Tibial nerve (tissue), 4 donors: Measurements from ENCODE around the gene SFMBT2. TPM values are rescaled to one million over a fixed set of nuclear protein-coding genes. Genes with fewer than 3 reads are reported as not detected.

Experiments used
- DNase-seq, 2 donors: peaks; one replicate each; pipeline ENCODE4 v3.0.0-alpha.2; 2019; ENCODE audit warnings: low spot score in 2 of 2
- H3K27ac ChIP-seq, 4 donors: fragments of 200-600 bp; sonication (generic) in 3 of 4; one replicate each; pipeline ENCODE4 v1.5.1; 2017 to 2019; ENCODE audit warnings: mild to moderate bottlenecking in 1 of 4
- H3K27me3 ChIP-seq, 2 donors: fragments of 200-600 bp; sonication (generic) in 1 of 2; one replicate each; pipeline versions ENCODE4 v1.5.1 to v1.6.0; 2017 to 2019
- H3K36me3 ChIP-seq, 3 donors: fragments of 200-600 bp; sonication (generic); one replicate each; pipeline ENCODE4 v1.5.1; 2018 to 2019
- H3K4me1 ChIP-seq, 4 donors: fragments of 200-600 bp; sonication (generic) in 3 of 4; one replicate each; pipeline ENCODE4 v1.5.1; 2017 to 2019
- H3K4me3 ChIP-seq, 4 donors: fragments of 200-600 bp; sonication (generic) in 3 of 4; one replicate each; pipeline ENCODE4 v1.5.1; 2017 to 2019; ENCODE audit warnings: mild to moderate bottlenecking in 1 of 4, moderate library complexity in 1 of 4
- H3K9me3 ChIP-seq, 4 donors: fragments of 200-600 bp; sonication (generic) in 3 of 4; one replicate each; pipeline ENCODE4 v1.5.1; 2017 to 2019
- EP300 ChIP-seq, 2 donors: sonication (generic); formaldehyde crosslinking; IDR thresholded peaks; one replicate each; pipeline ENCODE4 v1.6.1; 2017; ENCODE audit warnings: antibody characterized with exemption in 2 of 2, mild to moderate bottlenecking in 1 of 2
- POLR2A ChIP-seq, 2 donors: fragments of 450-650 bp; IDR thresholded peaks; one replicate each; pipeline ENCODE4 v1.6.1; 2017; ENCODE audit warnings: antibody characterized with exemption in 2 of 2, mild to moderate bottlenecking in 2 of 2, moderate library complexity in 2 of 2
- WGBS, 2 donors: methylation state at CpG; one replicate each; pipeline ENCODE4 v1.1.5; 2018; 5-methylcytosine and 5-hydroxymethylcytosine counted together
- total RNA-seq, 4 donors: library from RNA; depleted of rRNA; stranded (reverse); fragments of >200 nt; gene quantifications; one replicate each; pipeline ENCODE4 v1.1.0, GENCODE V29; 2016
- TF ChIP-seq, protein P1 (sequence below), 5 experiments: fragments of 200-600 bp in 3 of 5; fragments of 450-650 bp in 2 of 5; sonication (generic) in 3 of 5; IDR thresholded peaks; one replicate each; pipeline ENCODE4 v1.5.1; 2016 to 2019; ENCODE audit warnings: antibody characterized with exemption in 5 of 5, mild to moderate bottlenecking in 3 of 5, moderate library complexity in 2 of 5

The SFMBT2 gene
- total RNA-seq, 4 donors from 2014 or later: 10.2 to 24.0 (median 15.4) TPM

GRCh38 chr10:7202793-7203355, 208.0 kb downstream of the SFMBT2 start:
- DNase-seq: no peak
- Histone ChIP-seq H3K4me1 (peaks cover 0 to 7% (median 0%) of the 10 kb centered on the region in 4 donors), H3K36me3 (peaks cover 0 to 55% (median under 1%) of the 10 kb centered on the region in 3 donors), H3K27ac (no peak overlapping the region), H3K27me3 (no peaks in the 10 kb centered on the region), H3K4me3 (no peak overlapping the region), H3K9me3 (no peaks in the 10 kb centered on the region)
- TF ChIP-seq POLR2A (IDR thresholded peaks at IDR 0.05): no peak
- TF ChIP-seq, protein P1, sequence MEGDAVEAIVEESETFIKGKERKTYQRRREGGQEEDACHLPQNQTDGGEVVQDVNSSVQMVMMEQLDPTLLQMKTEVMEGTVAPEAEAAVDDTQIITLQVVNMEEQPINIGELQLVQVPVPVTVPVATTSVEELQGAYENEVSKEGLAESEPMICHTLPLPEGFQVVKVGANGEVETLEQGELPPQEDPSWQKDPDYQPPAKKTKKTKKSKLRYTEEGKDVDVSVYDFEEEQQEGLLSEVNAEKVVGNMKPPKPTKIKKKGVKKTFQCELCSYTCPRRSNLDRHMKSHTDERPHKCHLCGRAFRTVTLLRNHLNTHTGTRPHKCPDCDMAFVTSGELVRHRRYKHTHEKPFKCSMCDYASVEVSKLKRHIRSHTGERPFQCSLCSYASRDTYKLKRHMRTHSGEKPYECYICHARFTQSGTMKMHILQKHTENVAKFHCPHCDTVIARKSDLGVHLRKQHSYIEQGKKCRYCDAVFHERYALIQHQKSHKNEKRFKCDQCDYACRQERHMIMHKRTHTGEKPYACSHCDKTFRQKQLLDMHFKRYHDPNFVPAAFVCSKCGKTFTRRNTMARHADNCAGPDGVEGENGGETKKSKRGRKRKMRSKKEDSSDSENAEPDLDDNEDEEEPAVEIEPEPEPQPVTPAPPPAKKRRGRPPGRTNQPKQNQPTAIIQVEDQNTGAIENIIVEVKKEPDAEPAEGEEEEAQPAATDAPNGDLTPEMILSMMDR (IDR thresholded peaks at IDR 0.05): no peak
- no peak for TF ChIP-seq EP300 (IDR thresholded peaks at IDR 0.05)
- WGBS, 2 donors: 71 to 77% methylated on average over 4 of the region's 4 CpGs

DNA sequence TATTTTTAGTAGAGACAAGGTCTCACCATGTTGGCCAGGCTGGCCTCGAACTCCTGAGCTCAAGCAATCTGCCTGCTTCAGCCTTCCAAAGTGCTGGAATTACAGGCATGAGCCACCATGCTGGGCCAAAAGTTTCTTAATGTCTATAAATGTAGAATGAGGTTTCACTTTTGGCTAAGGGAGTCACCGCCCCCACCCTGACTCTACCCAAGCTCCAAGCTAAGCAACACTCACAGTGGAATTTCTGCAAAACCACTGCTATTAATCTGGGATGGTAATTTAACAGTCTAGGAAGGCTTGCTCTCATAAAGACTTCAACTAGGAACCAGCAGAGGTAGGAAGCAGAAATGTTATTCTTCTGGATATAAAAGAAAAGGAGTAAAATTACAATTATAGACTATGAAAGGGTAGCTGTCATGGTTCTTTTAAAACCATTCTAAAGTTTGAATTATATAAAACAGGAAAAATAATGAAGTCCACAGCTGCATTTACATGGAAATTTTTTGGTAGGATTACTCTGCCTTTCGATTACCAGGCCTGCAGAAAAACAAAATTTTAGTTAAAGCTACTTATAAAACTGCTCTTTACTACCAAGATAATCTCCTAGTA, 211.6 kb downstream of the SFMBT2 start:
- no peaks in the 10 kb centered on the region for H3K4me1 ChIP-seq
- no peak overlapping the region for H3K27ac ChIP-seq
- no peak for DNase-seq
- H3K27me3 ChIP-seq: no peaks in the 10 kb centered on the region
- H3K9me3 ChIP-seq: peaks cover 0 to 9% (median 0%) of the 10 kb centered on the region in 4 donors
- peaks cover 0 to 85% (median 8%) of the 10 kb centered on the region in 3 donors for H3K36me3 ChIP-seq
- TF ChIP-seq EP300 (IDR thresholded peaks at IDR 0.05) (no peak), POLR2A (IDR thresholded peaks at IDR 0.05) (no peak)
- TF ChIP-seq, protein P1 (IDR thresholded peaks at IDR 0.05): no peak
- 88 to 90% methylated on average over 3 of the region's 3 CpGs for WGBS, 2 donors
- no peak overlapping the region for H3K4me3 ChIP-seq

DNA sequence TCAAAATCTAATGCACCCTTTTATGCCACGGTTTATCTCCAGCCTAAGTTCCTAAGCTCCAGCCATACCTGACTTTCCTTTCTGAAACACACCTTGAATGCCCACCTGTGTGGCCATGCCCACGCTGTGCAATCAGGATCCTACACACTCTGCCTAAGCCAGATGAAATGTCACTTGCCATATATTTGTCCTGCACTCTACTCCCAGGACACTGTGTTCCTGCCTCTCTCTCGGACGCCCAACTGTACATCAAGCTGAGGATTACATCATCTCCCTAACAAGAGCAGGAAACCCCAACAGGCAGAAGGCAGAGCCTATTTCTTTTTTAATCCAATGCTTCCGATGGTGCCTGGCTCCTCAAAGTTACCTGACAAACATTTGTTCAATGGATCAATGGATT, 214.6 kb downstream of the SFMBT2 start:
- Histone ChIP-seq H3K9me3 (peaks cover 0 to 9% (median 0%) of the 10 kb centered on the region in 4 donors), H3K36me3 (peaks cover 0 to 97% (median 8%) of the 10 kb centered on the region in 3 donors), H3K27me3 (no peaks in the 10 kb centered on the region), H3K4me3 (no peak overlapping the region), H3K27ac (no peak overlapping the region), H3K4me1 (no peaks in the 10 kb centered on the region)
- no peak for DNase-seq
- 95 to 96% methylated on average over 5 of the region's 5 CpGs for WGBS, 2 donors
- TF ChIP-seq POLR2A (IDR thresholded peaks at IDR 0.05): no peak
- no peak for TF ChIP-seq EP300 (IDR thresholded peaks at IDR 0.05)
- TF ChIP-seq, protein P1 (IDR thresholded peaks at IDR 0.05): no peak

DNA sequence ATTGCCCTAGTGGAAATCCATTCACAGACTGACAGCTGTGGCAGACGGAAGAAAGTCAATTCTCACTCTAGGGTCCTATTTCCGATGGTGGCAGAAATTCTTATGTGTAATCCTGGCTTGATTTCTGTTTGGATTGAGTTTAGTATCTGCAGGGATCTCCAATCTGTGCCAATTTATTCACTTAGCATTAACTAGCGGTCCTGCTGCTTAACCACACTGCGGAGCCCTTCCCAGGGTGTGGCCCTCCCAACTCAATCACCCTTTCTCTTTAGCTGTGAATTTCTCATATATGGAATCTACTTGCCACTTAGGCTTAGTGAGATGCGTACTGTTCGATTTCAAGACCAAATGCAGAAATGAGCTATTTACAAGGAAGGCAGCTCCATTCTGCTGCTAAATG, 215.7 kb downstream of the SFMBT2 start:
- peaks cover 0 to 90% (median 8%) of the 10 kb centered on the region in 3 donors for H3K36me3 ChIP-seq
- H3K27me3 ChIP-seq: no peaks in the 10 kb centered on the region
- H3K27ac ChIP-seq: no peak overlapping the region
- no peak overlapping the region for H3K4me3 ChIP-seq
- WGBS, 2 donors: 96 to 98% methylated on average over 6 of the region's 6 CpGs
- DNase-seq: no peak
- TF ChIP-seq EP300 (IDR thresholded peaks at IDR 0.05) (no peak), POLR2A (IDR thresholded peaks at IDR 0.05) (no peak)
- TF ChIP-seq, protein P1 (IDR thresholded peaks at IDR 0.05): no peak
- no peaks in the 10 kb centered on the region for H3K4me1 ChIP-seq
- peaks cover 0 to 9% (median 0%) of the 10 kb centered on the region in 4 donors for H3K9me3 ChIP-seq

DNA sequence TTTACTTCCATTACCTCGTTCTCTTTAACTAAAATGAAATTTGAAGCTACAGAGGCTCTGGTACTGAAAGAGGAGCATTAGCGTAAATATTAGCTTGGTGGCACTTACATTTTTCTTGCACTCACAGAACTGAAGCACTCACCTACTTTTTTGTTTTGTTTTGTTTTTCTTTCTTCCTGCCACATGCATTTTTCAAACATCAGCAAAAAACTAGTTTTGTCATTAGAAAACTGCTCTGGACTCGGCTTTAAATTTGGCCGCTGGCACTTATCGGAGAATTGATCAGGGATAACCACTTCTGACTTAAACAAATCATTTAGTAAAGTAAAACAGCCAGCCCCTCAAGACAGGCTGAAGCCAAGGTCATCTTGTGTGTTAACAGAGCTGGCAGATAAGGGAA, 216.3 kb downstream of the SFMBT2 start:
- TF ChIP-seq EP300 (IDR thresholded peaks at IDR 0.05): no peak
- Histone ChIP-seq H3K27ac (no peak overlapping the region), H3K36me3 (peaks cover 0 to 85% (median 8%) of the 10 kb centered on the region in 3 donors), H3K4me3 (no peak overlapping the region), H3K9me3 (peaks cover 0 to 9% (median 0%) of the 10 kb centered on the region in 4 donors), H3K27me3 (no peaks in the 10 kb centered on the region), H3K4me1 (peaks cover 0 to under 1% (median 0%) of the 10 kb centered on the region in 4 donors)
- 97% methylated on average over 5 of the region's 5 CpGs for WGBS, 2 donors
- no peak for DNase-seq
